ENCODE measurements around the gene ADGRG6.
A peak's percentile ranks its signal among the peaks of the same experiment; 100 is the strongest.
"Not testable (repeated sequence)": the region's sequence is repeated elsewhere in the genome, so short reads cannot be mapped to it uniquely, and the experiment has no call there.

ADGRG6 gene

GRCh38 chr6:142322504-142323198 is 20.8 kb downstream of the ADGRG6 start:
- DNase-seq (ENCODE audit: low spot score) = no peak

GRCh38 chr6:142323377-142323776 is 21.6 kb downstream of the ADGRG6 start:
- DNase-seq (ENCODE audit: low spot score) = no peak

GRCh38 chr6:142324111-142324510 is 22.3 kb downstream of the ADGRG6 start:
- no peak for DNase-seq (ENCODE audit: low spot score)

GRCh38 chr6:142325111-142325510 is 23.3 kb downstream of the ADGRG6 start:
- DNase-seq (ENCODE audit: low spot score) = no peak

- DNase-seq (ENCODE audit: low spot score) = no peak
Measured at GRCh38 chr6:142326540-142326939, 24.7 kb downstream of the ADGRG6 start.

- no peak for DNase-seq (ENCODE audit: low spot score)
Measured at GRCh38 chr6:142328070-142328469, 26.3 kb downstream of the ADGRG6 start.

- DNase-seq (ENCODE audit: low spot score) = no peak
Measured at GRCh38 chr6:142329486-142330113, 27.8 kb downstream of the ADGRG6 start.

- peak; percentile 43 for DNase-seq (ENCODE audit: low spot score)
Measured at GRCh38 chr6:142331075-142331551, 29.3 kb downstream of the ADGRG6 start.

- DNase-seq (ENCODE audit: low spot score) = no peak
Measured at GRCh38 chr6:142331601-142332000, 29.8 kb downstream of the ADGRG6 start.

GRCh38 chr6:142332393-142333098 is 30.7 kb downstream of the ADGRG6 start:
- no peak for DNase-seq (ENCODE audit: low spot score)

- no peak for DNase-seq (ENCODE audit: low spot score)
Measured at GRCh38 chr6:142333431-142333830, 31.6 kb downstream of the ADGRG6 start.

- no peak for DNase-seq (ENCODE audit: low spot score)
Measured at GRCh38 chr6:142334294-142334693, 32.5 kb downstream of the ADGRG6 start.

GRCh38 chr6:142335415-142335814 is 33.6 kb downstream of the ADGRG6 start:
- DNase-seq (ENCODE audit: low spot score) = no peak

- no peak for DNase-seq (ENCODE audit: low spot score)
Measured at GRCh38 chr6:142336183-142336582, 34.4 kb downstream of the ADGRG6 start.

GRCh38 chr6:142336787-142337186 is 35.0 kb downstream of the ADGRG6 start:
- DNase-seq (ENCODE audit: low spot score) = no peak

- DNase-seq (ENCODE audit: low spot score) = no peak
Measured at GRCh38 chr6:142339113-142339512, 37.3 kb downstream of the ADGRG6 start.

GRCh38 chr6:142339968-142340658 is 38.3 kb downstream of the ADGRG6 start:
- no peak for DNase-seq (ENCODE audit: low spot score)

- DNase-seq (ENCODE audit: low spot score) = no peak
Measured at GRCh38 chr6:142341855-142342330, 40.1 kb downstream of the ADGRG6 start.

- DNase-seq (ENCODE audit: low spot score) = no peak
Measured at GRCh38 chr6:142342986-142343385, 41.2 kb downstream of the ADGRG6 start.

GRCh38 chr6:142343938-142344337 is 42.1 kb downstream of the ADGRG6 start:
- no peak for DNase-seq (ENCODE audit: low spot score)

GRCh38 chr6:142345261-142345660 is 43.5 kb downstream of the ADGRG6 start:
- no peak for DNase-seq (ENCODE audit: low spot score)

GRCh38 chr6:142346166-142346565 is 44.4 kb downstream of the ADGRG6 start:
- DNase-seq (ENCODE audit: low spot score) = not testable (repeated sequence)

Measured in COLO829 (cell line).